ENCODE data around the gene PARM1.

PARM1 gene

GRCh38 chr4:75099321-75099720 lies 166.4 kb downstream of the PARM1 start:
- Histone ChIP-seq H3K27me3 (ENCODE audit: insufficient read depth, low read length) (no peaks in the 10 kb centered on the region), H3K4me3 (ENCODE audit: low read length) (no peak overlapping the region), H2AFZ (ENCODE audit: low read depth, low read length) (no peak overlapping the region), H3K36me3 (ENCODE audit: insufficient read depth, low read length) (no peaks in the 10 kb centered on the region), H3K4me1 (ENCODE audit: insufficient read depth, low read length) (no peaks in the 10 kb centered on the region), H3K9me3 (ENCODE audit: low read length) (no peaks in the 10 kb centered on the region)

All from neuron (in vitro differentiated cells).